Stimulated activated CD4-positive, alpha-beta T cell treated with anti-CD3 and anti-CD28 coated beads, Interleukin-15, amount 100 ng/mL, for 48 hours (primary cell): ENCODE measurements around the gene DAAM1.

Experiments used
- DNase-seq, 2 donors: peaks; one replicate each; pipeline ENCODE4 v3.0.0-alpha.2; 2020; ENCODE audit warnings: low read depth in 2 of 2

DAAM1 gene

DNA sequence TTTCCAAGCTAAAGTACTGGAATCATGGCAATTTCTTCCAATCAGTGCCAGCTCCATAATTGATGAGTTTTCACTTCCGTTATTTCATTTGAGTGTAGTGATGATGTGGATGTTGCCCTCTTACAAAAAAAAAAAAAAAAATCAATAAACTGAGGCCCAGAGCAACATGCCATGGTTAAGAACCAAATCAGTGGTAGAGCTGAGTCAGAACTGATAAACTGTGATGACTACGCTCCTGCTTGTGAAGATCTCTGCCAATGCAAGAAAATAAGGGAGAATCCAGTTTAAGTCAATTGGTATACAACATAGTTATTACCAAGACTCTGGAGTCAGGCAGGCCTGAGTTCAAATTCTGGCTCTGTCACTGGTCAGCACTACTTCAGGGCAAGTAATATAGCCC, 174.0 kb downstream of the DAAM1 start:
- no peak for DNase-seq

- DNase-seq = no peak
Observed at GRCh38 chr14:59363531-59364226, 175.2 kb downstream of the DAAM1 start.

DNA sequence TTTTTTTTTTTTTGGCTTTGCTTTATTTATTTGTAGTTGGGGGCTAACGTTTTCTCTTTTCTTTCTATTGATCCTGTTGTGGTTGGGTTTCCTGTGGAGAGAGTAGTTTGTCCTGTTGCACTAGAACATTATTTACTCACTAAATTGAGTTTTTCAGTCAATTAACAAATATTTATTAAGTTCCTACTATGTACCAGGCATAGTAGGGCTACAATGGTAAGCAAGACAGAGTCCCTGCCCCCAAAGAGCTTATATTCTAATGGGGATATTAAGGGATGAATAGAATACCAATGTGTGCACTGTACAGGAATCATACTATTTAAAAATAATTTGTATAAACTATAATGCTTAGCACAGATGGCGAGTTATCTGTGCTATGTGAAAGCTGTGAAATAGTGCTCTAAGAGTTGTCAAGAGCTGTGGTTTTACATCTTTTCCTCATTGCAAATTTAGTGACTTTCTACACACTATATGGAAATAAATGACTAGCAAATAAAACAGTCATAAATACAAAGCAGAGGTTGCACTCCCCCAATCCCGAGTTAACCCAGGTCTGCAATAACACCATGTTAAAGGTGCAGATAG, 181.8 kb downstream of the DAAM1 start:
- DNase-seq = no peak

DNA sequence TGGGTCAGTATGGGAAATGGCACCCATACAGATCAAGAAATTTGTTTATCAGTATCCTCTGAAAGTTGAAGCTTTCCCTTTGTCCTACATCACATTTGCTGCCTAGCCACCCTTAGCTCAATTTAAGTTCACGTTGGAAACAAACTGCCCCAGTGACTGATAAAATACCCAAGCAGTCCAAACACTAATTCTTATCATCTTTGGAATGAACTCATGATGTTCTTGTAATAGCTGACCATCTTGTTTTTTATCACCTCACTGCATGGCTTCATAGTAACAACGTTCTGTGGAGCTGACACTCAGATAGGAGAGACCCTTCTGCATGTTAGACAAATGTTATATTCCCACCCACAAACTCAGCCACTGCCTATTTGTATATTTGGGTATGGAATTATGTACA, 183.3 kb downstream of the DAAM1 start:
- no peak for DNase-seq

DNA sequence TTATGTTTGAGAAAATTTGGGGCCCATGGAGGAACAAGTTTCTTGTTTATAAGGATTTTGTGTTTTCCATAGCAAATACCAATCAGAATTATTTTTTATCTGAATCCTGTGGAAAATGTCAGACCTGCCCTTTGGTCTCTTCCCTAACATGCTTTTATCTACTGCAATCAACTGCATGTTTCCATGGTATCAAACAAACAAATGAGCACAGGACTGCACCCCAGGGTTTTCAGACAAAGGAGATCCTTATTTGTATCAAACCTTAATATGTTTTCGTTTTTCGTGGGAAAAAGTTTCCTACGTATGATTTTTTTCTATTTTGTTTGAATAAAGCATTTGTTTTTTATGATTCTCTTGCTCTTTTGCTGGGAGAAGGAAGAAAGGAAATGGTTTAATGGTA, 185.6 kb downstream of the DAAM1 start:
- no peak for DNase-seq

DNA sequence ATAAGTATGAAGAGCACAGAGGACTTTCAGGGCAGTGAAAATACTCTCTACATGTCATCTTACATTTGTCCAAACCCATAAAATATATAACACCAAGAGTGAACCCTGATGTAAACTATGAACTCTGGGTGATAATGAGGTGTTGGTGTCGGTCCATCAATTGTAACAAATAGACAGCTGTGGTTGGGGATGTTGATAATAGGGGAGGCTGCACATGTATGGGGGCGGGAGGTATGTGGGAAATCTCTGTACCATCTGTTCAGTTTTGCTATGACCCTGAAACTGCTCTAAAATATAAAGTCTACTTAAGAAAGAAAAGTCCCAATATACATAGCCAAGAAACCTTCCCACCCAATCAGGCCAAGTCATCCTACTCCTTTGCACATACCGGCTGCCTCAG, 188.2 kb downstream of the DAAM1 start:
- DNase-seq = no peak

DNA sequence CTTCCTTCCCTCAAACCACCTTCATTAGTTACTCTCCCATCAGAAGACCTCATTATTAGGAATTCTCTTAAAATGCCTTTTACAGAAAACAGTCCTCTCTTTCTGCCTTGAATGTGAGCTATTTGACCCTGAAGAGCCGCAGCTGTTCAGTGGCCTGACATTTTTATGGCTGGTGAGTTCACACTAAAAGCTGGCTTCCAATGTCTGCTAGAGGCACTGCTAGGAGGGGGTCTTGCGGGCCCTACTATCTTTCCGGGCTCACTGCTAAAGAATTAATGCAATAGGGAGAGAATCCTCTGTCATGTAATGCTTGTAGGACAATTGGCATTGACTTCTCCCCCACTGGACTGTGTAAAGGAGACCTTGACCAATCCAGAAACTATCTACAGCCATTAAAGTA, 189.0 kb downstream of the DAAM1 start:
- no peak for DNase-seq

- no peak for DNase-seq
Observed at GRCh38 chr14:59377991-59378601, 189.6 kb downstream of the DAAM1 start.

DNA sequence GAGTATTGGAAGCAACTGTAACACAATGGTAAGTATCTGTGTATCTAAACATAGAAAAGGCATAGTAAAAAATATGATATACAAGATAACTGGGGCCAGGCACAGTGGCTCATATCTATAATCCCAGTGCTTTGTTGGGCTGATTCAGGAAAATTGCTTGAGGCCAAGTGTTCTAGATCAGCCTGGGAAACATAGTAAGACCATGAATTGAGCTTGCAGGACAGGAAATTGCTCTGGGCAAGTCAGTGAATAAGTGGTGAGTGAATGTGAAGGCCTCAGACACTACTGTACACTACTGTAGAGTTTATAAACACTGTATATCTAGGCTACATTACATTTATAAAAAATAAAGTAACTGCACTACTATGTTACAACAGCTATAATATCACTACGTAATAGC, 201.5 kb downstream of the DAAM1 start:
- no peak for DNase-seq

- DNase-seq = no peak
Observed at GRCh38 chr14:59391388-59391787, 202.9 kb downstream of the DAAM1 start.

DNA sequence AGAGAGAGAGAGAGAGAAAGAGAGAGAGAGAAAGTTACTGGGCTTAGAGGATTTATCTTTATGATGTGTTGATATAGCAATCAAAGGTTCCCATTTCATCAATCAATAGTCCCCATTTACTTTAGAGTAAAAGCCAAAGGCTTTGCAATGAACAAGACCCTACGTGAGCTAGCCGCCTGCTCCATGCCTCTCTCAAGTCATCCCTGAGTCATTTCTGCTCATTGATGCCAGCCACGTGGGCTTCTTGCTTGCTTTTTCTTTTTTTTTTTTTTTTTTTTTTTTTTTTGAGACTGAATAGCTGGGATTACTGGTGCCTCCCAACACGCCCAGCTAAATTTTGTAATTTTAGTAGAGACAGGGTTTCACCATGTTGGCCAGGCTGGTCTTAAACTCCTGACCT, 205.8 kb downstream of the DAAM1 start:
- no peak for DNase-seq

- DNase-seq = no peak
Observed at GRCh38 chr14:59395672-59396071, 207.2 kb downstream of the DAAM1 start.

DNA sequence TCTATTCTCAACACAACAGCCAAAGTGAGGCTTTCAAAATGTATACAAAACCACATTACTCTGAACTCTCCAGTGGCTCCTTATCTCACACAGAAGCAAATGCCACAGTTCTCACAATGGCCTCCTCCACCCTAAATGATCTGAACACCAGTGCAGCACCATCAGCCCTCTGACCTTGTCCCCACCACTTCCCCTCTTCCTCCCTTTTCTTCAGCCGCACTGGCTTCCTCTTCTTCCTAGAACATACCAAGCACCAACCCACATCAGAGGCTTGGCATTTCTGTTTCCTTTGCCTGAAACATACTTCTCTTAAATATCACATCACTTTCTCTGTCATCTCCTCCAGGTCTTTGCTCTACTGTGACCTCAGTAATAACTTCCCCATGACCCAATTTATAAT, 210.4 kb downstream of the DAAM1 start:
- no peak for DNase-seq

DNA sequence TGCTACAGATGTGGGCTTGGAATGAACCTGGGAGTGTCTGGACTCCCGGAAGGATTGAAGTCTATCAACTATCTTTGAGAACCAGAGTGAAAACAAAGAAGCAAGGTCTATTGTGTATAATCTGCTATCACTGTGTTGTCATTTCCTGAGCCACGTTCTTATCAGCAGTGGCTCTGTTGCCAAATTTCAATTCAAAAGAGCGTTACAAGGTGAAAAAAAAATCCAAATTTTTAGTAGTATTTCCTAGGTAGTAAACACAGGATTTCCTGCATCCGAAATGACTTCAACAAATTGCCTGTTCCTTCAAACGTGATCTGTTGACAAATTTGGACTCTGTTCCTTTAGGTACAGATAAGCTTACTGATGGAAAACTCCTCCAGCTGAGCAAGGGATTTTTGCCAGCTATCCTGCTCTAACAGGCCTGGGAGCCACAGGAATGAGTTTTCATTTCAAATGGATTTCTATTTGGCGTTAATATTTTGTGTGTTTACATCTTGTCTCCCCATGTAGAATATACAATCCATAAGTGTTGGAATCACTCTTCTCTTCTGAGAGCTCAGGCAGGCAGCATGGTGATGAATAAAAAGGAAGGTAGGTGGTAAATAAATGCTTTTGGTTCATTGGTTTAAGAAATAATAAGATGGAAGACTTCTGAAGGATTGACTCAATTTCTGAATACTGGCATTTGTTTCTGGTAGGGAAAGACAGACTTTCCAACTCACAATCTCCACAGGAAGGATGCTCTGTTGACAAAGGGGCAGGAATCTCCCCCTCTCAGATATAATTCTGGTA, 218.2 kb downstream of the DAAM1 start:
- DNase-seq = no peak

GRCh38 chr14:59407246-59408010, 219.0 kb downstream of the DAAM1 start:
- DNase-seq = no peak

- DNase-seq = no peak
Observed at GRCh38 chr14:59415836-59416602, 227.6 kb downstream of the DAAM1 start.

- no peak for DNase-seq
Observed at GRCh38 chr14:59417311-59417710, 228.8 kb downstream of the DAAM1 start.

- DNase-seq = no peak
Observed at GRCh38 chr14:59419303-59419702, 230.8 kb downstream of the DAAM1 start.
